Right atrium auricular region (tissue), 2 donors: ENCODE measurements around the gene TMEM235. TPM values are rescaled to one million over a fixed set of nuclear protein-coding genes. Genes with fewer than 3 reads are reported as not detected.

Source experiments
- DNase-seq: peaks from one replicate; pipeline ENCODE4 v3.0.0-alpha.2; 2019; ENCODE audit warnings: low spot score
- H3K27ac ChIP-seq, 2 donors: fragments of 200-600 bp; sonication (generic); 1 replicate in 1 of 2; 2 replicates in 1 of 2; pipeline ENCODE4 v1.5.1; 2016 to 2019
- H3K27me3 ChIP-seq, 2 donors: fragments of 200-600 bp; sonication (generic); one replicate each; pipeline versions ENCODE4 v1.5.1 to v1.6.0; 2017 to 2019
- H3K36me3 ChIP-seq: fragments of 200-600 bp; sonication (generic); one replicate; pipeline ENCODE4 v1.5.1; 2016
- H3K4me1 ChIP-seq, 2 donors: fragments of 200-600 bp; sonication (generic); one replicate each; pipeline versions ENCODE4 v1.5.1 to v1.6.0; 2017 to 2019
- H3K4me3 ChIP-seq, 2 donors: fragments of 200-600 bp; sonication (generic); 1 replicate in 1 of 2; 2 replicates in 1 of 2; pipeline ENCODE4 v1.5.1; 2017 to 2019; ENCODE audit warnings: mild to moderate bottlenecking in 1 of 2, moderate library complexity in 1 of 2
- H3K9me3 ChIP-seq, 2 donors: fragments of 200-600 bp; sonication (generic); one replicate each; pipeline ENCODE4 v1.5.1; 2019
- total RNA-seq, 2 donors: library from RNA; depleted of rRNA; stranded (reverse); fragments of >200 nt; gene quantifications; one replicate each; pipeline ENCODE4 v1.1.0, GENCODE V29; 2016
- TF ChIP-seq, protein P1 (sequence below), 2 donors: fragments of 200-600 bp; sonication (generic); IDR thresholded peaks; one replicate each; pipeline ENCODE4 v1.5.1; 2019; ENCODE audit warnings: antibody characterized with exemption in 2 of 2

The TMEM235 gene
- total RNA-seq, 2 donors from 2014 or later, result not detected

DNA sequence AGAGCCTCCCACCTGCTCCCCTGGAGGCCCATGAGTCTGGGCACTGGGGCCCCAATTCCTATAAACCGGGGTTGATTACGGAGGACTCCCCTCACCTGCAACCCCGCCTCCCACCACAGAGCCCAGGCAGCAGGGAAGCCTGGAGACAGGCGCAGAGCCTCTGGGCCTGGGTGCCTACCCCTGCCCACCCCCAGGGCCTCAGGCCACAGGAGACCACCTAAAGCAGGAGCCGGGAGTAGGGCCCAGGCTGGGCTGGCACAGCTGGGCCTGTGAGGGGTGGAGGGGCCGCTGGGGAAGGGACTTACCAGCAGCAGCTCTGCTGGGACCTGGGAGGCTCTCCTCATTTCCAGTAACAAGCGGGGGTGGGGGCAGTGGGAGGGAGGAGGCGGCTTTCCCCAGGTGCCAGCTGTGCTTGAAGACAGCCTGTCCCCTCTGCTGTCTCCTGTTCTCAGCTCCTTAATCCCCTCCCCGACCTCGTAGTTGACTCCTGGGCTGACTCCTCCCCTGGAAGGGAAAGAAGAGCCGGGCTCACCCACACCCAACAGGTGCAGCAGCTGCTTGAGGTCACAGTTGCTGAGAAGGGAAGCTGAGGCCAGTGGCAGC, 46.8 kb downstream of the TMEM235 start:
- Histone ChIP-seq H3K27ac (no peak overlapping the region), H3K4me1 (no peaks in the 10 kb centered on the region), H3K9me3 (no peaks in the 10 kb centered on the region), H3K4me3 (no peak overlapping the region), H3K36me3 (no peaks in the 10 kb centered on the region), H3K27me3 (no peaks in the 10 kb centered on the region)
- TF ChIP-seq, protein P1, sequence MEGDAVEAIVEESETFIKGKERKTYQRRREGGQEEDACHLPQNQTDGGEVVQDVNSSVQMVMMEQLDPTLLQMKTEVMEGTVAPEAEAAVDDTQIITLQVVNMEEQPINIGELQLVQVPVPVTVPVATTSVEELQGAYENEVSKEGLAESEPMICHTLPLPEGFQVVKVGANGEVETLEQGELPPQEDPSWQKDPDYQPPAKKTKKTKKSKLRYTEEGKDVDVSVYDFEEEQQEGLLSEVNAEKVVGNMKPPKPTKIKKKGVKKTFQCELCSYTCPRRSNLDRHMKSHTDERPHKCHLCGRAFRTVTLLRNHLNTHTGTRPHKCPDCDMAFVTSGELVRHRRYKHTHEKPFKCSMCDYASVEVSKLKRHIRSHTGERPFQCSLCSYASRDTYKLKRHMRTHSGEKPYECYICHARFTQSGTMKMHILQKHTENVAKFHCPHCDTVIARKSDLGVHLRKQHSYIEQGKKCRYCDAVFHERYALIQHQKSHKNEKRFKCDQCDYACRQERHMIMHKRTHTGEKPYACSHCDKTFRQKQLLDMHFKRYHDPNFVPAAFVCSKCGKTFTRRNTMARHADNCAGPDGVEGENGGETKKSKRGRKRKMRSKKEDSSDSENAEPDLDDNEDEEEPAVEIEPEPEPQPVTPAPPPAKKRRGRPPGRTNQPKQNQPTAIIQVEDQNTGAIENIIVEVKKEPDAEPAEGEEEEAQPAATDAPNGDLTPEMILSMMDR (IDR thresholded peaks at IDR 0.05), result no peak
- no peak for DNase-seq

DNA sequence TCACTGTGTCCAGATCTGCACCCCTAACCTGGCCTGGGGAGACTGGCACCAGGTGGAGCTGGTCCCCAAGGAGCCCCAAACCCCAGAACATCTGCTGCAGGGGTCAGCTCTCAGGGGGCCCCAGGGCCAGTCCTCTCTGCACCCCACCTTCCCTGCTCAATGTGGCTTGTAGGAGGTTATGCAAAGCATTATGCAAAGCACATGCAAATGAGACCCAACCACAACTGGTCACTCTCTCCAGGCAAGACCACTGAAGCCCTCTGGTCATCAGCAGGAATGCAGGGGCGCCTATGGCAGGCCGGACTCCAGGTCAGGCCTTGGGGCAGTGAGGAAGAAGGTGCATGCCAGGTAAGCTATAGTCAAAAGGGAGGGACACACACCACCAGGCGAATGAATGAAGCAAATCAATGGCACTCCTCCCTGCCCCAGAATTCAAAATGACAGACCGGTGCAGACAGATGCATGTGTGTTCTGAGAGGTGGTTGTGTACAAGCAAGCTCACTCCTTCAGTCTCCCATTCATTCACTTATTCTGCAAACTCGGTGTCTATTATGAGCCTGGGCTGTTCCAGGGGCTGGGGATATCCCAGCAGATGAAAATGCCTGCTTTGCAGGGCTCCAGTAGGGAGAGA, 48.0 kb downstream of the TMEM235 start:
- no peak for DNase-seq
- H3K36me3 ChIP-seq, result no peaks in the 10 kb centered on the region
- H3K27me3 ChIP-seq, result no peaks in the 10 kb centered on the region
- H3K9me3 ChIP-seq, result no peaks in the 10 kb centered on the region
- TF ChIP-seq, protein P1 (IDR thresholded peaks at IDR 0.05), result no peak
- no peaks in the 10 kb centered on the region for H3K4me1 ChIP-seq
- H3K4me3 ChIP-seq, result no peak overlapping the region
- no peak overlapping the region for H3K27ac ChIP-seq

DNA sequence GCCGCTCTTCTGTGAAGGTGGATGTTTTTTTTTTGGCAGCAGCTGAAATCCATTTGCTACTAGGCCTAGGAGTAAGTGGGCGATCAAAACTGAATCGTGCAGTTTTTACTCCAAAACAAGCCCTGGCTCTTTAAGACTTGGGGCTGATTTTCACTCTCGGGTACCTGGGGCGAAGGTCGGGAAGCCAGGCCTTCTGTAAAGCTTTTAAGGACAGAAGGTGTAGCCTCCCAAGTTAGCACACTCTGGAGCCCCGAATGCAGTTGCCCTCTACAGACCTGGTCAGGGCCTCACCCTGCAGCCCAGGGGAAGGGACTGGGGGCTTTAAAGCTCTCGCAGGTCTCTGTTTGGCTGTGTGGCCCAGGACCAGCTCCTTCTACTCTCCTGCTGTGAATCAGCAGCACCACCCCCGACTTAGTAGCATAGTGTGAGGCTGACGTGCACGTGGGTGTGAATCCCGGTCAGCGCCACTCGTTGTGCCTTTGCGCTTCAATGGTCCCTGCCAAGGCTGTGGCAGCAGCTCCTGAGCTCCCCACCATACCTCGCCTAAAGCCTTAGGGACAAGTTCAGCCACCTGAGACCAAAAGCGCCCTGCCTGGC, 49.9 kb downstream of the TMEM235 start:
- Histone ChIP-seq H3K4me1 (no peaks in the 10 kb centered on the region), H3K27me3 (no peaks in the 10 kb centered on the region), H3K9me3 (no peaks in the 10 kb centered on the region), H3K4me3 (no peak overlapping the region), H3K27ac (no peak overlapping the region), H3K36me3 (no peaks in the 10 kb centered on the region)
- TF ChIP-seq, protein P1 (IDR thresholded peaks at IDR 0.05), result no peak
- DNase-seq, result no peak

DNA sequence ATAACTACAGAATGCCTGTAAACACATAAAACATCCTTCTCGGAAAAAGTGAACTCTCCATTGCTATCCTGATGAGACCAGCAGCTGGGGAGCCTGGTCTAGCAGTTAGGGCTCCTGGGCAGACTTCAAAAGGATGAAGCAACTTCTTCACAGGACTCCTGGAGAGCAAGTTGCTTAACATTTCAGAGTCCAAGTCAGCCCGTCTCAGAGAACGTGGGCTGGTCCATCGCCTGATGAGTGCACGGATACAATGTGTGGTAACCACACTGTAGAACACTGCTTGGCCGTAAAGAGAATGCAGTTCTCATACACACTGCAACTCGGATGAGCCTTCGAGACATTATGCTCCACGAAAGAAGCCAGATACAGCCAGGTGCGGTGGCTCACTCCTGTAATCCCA, 52.7 kb downstream of the TMEM235 start:
- Histone ChIP-seq H3K4me1 (no peaks in the 10 kb centered on the region), H3K4me3 (no peak overlapping the region), H3K36me3 (no peaks in the 10 kb centered on the region), H3K27ac (no peak overlapping the region), H3K27me3 (no peaks in the 10 kb centered on the region), H3K9me3 (no peaks in the 10 kb centered on the region)
- TF ChIP-seq, protein P1 (IDR thresholded peaks at IDR 0.05), result no peak
- DNase-seq, result no peak

DNA sequence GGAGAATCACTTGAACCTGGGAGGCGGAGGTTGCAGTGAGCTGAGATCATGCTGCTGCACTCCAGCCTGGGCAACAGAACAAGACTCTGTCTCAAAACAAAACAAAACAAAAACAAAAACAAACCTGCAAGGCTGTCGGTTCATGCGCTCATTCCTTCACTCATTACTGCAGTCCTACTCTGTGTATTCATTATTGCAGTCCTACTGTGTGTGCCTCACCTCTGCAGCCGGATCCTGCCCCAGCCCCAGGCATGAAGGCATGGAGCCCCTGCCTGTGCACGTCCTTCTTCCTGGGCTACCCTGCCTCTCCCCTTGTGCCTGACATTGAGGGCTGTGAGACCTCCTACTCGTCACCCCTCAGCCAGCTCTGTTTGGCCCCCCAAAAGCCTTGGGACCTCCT, 57.6 kb downstream of the TMEM235 start:
- H3K9me3 ChIP-seq, result no peaks in the 10 kb centered on the region
- H3K27me3 ChIP-seq, result no peaks in the 10 kb centered on the region
- TF ChIP-seq, protein P1 (IDR thresholded peaks at IDR 0.05), result no peak
- H3K4me1 ChIP-seq, result peaks cover 0 to 18% of the 10 kb centered on the region in 2 donors
- H3K36me3 ChIP-seq, result no peaks in the 10 kb centered on the region
- no peak overlapping the region for H3K4me3 ChIP-seq
- no peak for DNase-seq
- no peak overlapping the region for H3K27ac ChIP-seq
